Thyroid gland (tissue), 4 donors: ENCODE results near the gene ZNF681.

Experiments used
- CTCF ChIP-seq, 6 experiments: fragments of 200-600 bp in 3 of 6; fragments of 450-650 bp in 3 of 6; sonication (generic) in 3 of 6; IDR thresholded peaks; one replicate each; pipeline ENCODE4 v1.5.1; 2016 to 2019; ENCODE audit warnings: antibody characterized with exemption in 6 of 6, mild to moderate bottlenecking in 2 of 6, inconsistent platforms in 1 of 6, moderate library complexity in 1 of 6
- POLR2A ChIP-seq, 2 donors: fragments of 450-650 bp; IDR thresholded peaks; one replicate each; pipeline ENCODE4 v1.6.1; 2017; ENCODE audit warnings: antibody characterized with exemption in 2 of 2, mild to moderate bottlenecking in 2 of 2, moderate library complexity in 1 of 2

DNA sequence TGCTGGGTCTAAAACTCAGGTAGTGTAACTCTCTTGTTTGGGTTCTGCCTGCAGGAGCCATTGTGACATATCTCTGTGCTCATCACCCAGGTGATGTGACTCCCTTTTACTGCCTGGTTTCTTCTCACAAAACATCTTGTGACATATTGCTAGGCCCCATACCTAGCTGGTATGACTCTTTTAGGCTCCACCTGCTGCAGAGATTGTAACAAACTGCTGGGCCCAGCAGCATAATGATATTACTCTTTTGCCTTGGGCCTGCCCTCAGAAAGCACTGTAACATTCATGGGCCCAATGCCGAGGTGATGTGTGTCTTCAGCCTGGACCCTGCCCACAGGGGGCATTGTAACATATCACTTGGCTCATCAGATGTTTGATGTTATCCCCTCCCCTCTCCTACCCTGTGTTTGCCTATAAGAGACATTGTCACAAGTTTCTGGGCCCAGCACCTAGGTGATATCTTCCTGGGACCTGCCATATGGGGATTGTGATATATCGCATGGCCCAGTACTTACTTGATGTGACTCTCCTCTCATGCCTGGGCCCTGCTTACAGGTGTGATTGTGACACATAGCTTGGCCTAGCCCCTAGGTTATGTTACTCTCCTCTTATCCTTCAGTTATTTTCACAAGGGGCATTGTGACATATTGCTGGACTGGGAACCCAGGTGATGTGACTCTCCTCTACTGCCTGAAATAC lies 18.0 kb upstream of the ZNF681 start:
- TF ChIP-seq CTCF (IDR thresholded peaks at IDR 0.05) (no peak), POLR2A (IDR thresholded peaks at IDR 0.05) (no peak)
